ENCODE results near the gene SH3BP4.

The SH3BP4 gene

GRCh38 chr2:235095569-235095968 is 143.8 kb downstream of the SH3BP4 start:
- DNase-seq, result no peak

GRCh38 chr2:235096447-235096846 is 144.6 kb downstream of the SH3BP4 start:
- DNase-seq, result no peak

GRCh38 chr2:235097196-235097595 is 145.4 kb downstream of the SH3BP4 start:
- no peak for DNase-seq

GRCh38 chr2:235098269-235098668 is 146.5 kb downstream of the SH3BP4 start:
- DNase-seq, result no peak

GRCh38 chr2:235098736-235099494 is 147.1 kb downstream of the SH3BP4 start:
- DNase-seq, result no peak

- no peak for DNase-seq
These were observed 151.1 kb downstream of the SH3BP4 start for GRCh38 chr2:235102896-235103295.
